Activated T-cell treated with anti-CD3 and anti-CD28 coated beads, Interleukin-2, amount 50 U/mL, for 48 hours (primary cell): ENCODE results near the gene PTGR3.
A peak's percentile ranks its signal among the peaks of the same experiment; 100 is the strongest.

Source experiments
- DNase-seq, 2 experiments: peaks; one replicate each; pipeline ENCODE4 v3.0.0-alpha.2; 2020

Gene PTGR3

DNA sequence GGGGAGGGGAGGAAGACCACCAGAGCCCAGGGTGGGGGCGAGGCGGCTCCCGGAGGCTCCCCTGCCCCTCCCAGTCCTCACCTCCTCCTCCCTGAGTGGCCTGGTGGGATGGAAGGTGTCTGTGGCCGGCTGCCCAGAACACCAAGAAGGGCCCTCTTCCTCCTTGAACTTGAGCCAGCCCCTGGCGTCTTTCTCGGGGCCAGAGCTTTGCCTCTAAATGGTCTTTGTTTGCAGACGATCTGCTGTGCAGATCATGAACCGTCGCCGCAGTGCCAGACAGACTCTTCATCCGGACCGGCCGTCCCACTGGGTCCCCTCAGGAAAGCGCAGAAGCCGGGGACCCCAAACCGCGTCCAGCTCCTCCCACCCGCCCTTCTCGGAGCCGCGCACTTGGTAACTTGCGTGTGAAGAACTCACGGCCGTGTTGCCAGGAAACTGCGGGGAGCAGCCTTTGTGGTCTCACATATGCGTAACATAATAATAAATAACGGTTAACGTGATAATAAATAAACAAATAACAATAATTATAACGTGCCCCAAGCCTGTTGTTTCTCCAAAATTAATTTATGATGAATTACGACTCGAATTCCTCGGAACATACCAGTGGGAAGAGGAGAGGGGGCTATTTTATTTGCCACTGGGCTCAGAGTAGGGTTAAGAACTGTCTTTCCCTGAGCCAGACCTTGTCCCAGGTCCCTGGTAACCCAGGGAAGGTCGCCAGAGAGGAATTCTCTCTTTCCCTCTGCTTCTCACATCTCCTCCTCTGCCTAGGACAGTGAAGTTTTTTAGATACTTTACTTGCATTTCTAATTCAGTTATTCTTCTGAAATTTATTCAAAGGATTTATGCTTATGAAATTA is 41.0 kb downstream of the PTGR3 start:
- no peak for DNase-seq

DNA sequence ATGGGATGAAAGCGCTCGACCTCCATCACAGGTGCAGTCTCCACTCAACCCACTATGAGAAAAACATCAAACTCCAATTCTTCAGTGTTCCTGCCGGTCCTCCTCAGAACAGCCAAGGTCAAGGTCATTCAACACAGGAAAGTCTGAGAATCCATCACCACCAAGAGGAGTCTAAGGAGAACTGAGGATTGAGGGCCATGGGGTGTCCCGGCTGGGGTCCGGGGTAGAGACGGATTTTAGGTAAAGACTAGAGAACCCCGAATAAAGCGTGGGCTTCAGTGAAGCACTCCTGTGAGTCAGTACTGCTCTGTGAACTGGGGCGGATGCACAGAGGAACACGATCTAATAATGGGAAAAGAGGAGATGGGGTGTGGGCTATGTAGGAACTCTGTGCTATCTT is 41.8 kb downstream of the PTGR3 start:
- DNase-seq: no peak

DNA sequence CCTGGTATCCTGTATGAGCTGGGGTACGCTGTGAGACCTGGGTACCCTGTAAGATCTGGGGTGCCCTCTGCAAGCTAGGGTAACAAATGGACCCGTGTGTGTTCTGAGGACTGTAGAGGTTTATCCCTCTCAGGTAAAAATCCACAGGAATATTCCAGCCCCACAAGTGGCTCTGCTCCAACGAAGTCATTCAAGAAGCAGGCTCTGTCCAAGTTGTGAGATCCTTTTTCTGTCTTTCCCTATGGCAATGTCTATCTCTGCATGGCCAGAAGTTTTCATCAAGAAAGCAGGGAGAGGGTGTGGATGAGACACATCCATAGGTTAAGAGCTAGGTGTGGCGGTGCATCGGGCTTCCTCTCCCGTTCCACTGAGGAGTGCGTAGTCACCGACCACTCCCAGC is 43.0 kb downstream of the PTGR3 start:
- DNase-seq: no peak

DNA sequence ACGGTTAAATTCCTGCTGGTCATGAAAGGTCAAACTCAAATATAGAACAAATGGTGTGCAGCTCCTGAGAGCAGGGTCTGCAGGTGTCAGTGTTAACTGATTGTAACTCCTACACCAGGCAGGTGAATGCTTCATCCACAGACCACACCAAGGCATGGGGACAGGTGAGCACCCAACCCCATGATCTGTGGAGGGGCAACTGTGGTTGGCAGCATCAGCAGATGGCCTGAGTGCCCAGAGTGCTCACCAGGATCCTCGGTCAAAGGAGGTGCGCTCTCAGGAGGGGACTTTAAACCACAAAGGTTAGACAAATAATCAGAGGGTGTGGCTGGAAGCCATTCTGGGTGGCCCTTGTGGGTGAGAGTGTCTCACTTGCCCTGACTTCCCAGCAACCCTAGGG is 44.5 kb downstream of the PTGR3 start:
- no peak for DNase-seq

DNA sequence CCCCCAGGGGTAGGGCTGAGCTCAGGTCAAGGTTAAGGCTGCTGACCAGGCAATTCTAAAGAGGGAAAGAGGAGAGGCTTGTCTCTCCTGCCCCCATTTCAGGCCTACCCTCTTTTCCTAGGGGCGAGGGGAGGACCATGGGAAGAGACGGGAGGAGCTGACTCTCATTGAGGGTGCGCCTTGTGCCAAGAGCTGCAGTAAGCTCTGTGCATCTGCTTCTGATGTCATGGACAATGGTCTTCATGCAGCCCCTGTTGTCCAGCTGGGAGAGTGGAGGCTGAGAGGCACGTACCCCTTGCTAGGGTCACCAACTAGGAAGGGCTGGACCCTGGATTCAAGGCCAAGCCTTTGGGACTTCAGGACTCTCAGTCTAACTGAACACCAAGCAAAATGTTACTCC is 45.2 kb downstream of the PTGR3 start:
- no peak for DNase-seq

DNA sequence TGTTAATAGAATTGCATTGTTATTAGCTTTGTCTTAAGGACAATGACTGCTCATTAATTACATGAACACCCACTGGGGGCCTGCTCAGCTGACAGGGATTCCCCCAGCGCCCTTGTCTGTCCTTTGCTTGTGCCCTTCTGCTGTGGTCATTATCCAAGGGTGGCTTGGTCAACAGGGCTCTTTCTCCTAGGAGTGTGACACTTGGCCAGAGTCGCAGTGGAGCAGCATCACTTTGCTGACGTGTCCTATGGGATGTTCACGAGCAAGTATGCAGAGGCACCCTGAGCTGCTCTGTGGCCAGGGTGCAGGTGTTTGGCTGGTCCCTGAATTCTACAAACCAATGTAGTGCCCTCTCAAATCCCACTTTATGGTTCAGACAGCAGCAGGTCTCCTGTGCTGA is 46.0 kb downstream of the PTGR3 start:
- DNase-seq: no peak

DNA sequence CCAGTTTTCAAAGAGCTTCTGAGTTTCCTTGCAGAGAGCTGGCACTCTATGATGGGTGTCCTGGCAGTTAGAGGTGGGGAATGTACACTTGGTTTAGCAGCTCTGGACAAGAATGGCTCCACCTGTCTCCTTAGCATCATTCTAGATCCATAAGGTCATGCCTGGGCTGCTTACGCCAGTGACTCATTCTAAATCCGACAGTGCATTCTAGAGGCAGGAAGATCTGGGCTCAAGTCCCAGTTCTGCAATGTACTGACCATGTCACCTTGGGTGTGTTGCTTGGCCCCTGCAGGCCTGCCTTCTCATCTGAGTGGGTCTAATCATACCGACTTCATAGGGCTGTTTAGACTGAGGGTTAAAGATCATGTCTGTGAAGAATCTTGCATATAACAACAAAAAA is 46.5 kb downstream of the PTGR3 start:
- DNase-seq: no peak

DNA sequence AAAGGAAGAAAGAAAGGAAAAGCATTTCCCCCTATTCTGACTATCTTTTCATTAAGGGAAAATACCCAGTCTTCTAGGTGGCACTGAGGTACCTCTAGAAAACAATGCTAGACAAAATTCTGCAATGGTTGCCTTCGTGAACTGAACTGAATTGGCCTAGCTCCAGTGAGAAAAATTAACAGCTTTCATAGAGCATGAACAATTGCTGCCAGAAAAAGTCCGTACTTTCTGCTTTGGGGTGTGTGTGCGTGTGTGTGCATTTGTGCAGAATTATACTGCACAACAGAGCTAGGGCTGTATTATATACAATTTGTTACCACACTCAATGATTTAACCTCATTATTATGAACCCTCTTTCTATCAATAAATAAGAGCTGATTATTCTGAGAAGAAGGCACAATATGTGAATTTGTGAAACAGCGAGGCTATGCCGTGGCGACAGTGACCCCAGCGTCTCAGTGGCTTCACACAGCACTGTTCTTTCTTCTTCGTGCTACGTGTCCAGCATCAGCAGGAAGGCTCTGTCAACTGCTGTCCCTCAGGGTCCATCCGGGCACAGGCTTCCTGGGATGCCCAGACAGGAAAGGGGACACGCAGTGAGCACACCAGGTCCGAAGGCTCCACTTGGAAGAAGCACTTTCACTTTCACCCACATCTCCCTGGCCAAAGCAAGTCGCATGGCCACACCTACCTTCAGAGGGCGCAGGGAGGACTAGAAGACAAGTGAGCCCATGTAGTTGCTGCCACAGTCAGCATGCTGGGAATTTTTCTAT is 47.5 kb downstream of the PTGR3 start:
- DNase-seq: peak in 1 of 2 experiments; percentile 23

DNA sequence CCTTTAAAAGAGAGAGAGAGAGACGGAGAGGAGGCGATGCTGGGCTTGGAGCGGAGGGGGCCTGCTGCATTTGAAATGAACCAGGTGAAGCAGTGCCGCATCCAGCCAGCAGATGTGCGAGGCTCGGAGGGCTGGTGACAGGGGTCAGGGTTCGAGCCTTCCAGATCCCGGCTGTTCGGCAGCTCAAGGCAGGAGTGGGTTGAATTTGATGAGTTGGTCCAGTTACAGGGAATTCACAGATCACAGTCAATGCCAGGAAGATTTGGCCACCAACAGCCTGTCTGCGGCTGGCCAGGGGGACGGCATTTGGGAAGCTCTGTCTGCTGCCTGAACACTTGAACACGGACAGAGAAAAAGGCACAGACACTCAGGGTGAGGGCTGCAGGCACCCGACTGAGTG is 48.6 kb downstream of the PTGR3 start:
- no peak for DNase-seq

DNA sequence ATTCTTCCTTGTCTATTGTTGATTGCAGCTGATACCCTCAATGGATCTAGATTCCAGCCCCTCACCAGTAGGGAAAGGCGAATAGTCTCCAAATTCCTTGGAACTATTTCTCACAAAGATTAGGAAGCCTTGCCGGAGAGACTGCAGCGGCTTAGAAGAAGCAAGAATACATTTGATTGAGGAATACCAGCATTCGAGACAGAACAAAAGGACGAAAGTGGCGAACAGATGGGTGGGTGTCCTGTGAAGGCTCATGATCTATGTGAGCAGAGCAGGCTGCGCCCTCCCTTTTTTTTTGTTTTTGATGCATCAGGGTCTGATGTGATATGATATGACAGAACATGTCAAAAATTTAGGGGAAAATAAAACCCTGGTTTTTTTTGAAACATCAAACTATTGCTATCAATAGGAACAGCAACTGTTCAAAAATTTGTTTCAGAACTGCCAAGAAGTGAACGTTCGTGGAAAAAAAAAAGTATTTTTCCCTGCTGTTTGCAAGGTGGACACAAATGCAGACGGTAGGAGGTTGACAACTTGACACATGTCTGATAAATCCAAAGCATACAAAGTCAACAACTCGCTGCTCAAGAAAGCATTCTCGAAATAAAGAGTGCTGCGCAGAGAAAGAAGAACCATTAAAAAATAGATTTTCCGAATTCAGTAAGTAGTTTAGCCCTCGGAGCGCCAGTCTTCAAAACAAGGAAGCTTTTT is 49.1 kb downstream of the PTGR3 start:
- no peak for DNase-seq

DNA sequence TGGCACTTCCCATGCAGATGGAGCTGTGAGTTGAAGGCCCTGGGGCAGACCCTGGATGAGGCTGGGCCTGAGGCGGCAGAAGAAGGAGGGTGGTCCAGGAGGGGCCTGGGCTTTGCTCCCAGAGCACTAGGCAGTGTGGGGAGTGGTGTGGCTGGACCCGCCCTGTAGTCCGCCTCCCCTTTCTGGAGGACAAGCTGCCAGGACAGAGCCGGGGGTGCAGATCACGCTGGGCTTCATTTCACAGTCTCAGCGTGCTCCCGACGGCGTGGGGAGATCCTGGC is 49.8 kb downstream of the PTGR3 start:
- no peak for DNase-seq
